GM12878 (cell line): Measurements from ENCODE around the gene SLC9C2. TPM values are rescaled to one million over a fixed set of nuclear protein-coding genes. Genes with fewer than 3 reads are reported as not detected.

Experiments used
- ATAC-seq: fragments of 200-7000 bp; cut with Tn5 transposase; 3 replicates; pipeline ENCODE4 v1.9.1; 2020; ENCODE audit warnings: mild to moderate bottlenecking, moderate library complexity
- BruUV-seq: library from RNA; stranded (reverse); fragments of 400-500 nt; replicated peaks from 2 replicates; lab custom pipeline; 2021; lab: Mats Ljungman, UMichigan
- CTCF ChIA-PET: fragments of 300-600 bp; sonication (Branson Sonifier 250); formaldehyde crosslinking; extraction: SDS; loops from one replicate; lab custom pipeline; 2021; ENCODE audit warnings: inconsistent platforms; lab: Yijun Ruan, JAX
- POLR2A ChIA-PET: fragments of 350-600 bp; formaldehyde crosslinking; extraction: SDS; loops from one replicate; lab custom pipeline; 2021; ENCODE audit warnings: inconsistent platforms; lab: Charles Lee
- RAD21 ChIA-PET: fragments of 300-600 bp; sonication (Branson Sonifier 250); formaldehyde crosslinking; loops from one replicate; lab custom pipeline; 2023; ENCODE audit warnings: antibody characterized with exemption; ENCODE audit not compliant: unreplicated experiment; lab: Charles Lee
- SMC1A ChIA-PET: fragments of 300-600 bp; sonication (Branson Sonifier 250); formaldehyde crosslinking; loops from one replicate; lab custom pipeline; 2023; ENCODE audit not compliant: unreplicated experiment, uncharacterized antibody; lab: Charles Lee
- DNase-seq: peaks from one replicate; pipeline ENCODE4 v3.0.0-alpha.2; 2011; ENCODE audit warnings: low read depth, low spot score
- FAIRE-seq: peaks from 3 replicates; lab custom pipeline; 2011; peaks lifted over from hg19 to GRCh38; lab: Jason Lieb, UNC
- H2AFZ ChIP-seq: 2 replicates; pipeline ENCODE4 v1.6.0; 2011; ENCODE audit warnings: low read depth, low read length, control low read depth; ENCODE audit not compliant: control insufficient read depth
- H3K27ac ChIP-seq: 2 replicates; pipeline ENCODE4 v1.5.1; 2011; ENCODE audit warnings: control low read depth; ENCODE audit not compliant: control insufficient read depth, insufficient read depth
- H3K27me3 ChIP-seq, 2 experiments: replicated peaks in 1 of 2; 2 replicates each; pipeline versions ENCODE4 v1.6.0 to v1.6.1; 2011; ENCODE audit warnings: low read length in 1 of 2; ENCODE audit not compliant: control insufficient read depth in 2 of 2, insufficient read depth in 2 of 2
- H3K36me3 ChIP-seq, 2 experiments: 2 replicates each; pipeline ENCODE4 v1.5.1; 2011; ENCODE audit warnings: low read length in 1 of 2; ENCODE audit not compliant: control insufficient read depth in 2 of 2, insufficient read depth in 2 of 2
- H3K4me1 ChIP-seq: 2 replicates; pipeline ENCODE4 v1.6.1; 2011; ENCODE audit warnings: mild to moderate bottlenecking, low read length, moderate library complexity, mixed read lengths; ENCODE audit not compliant: control insufficient read depth, insufficient read depth
- H3K4me2 ChIP-seq: 2 replicates; pipeline ENCODE4 v1.6.0; 2011; ENCODE audit warnings: control low read depth; ENCODE audit not compliant: control insufficient read depth, insufficient read depth
- H3K4me3 ChIP-seq: fragments of 200-600 bp; sonication (generic); 2 replicates; pipeline ENCODE4 v1.5.1; 2016
- H3K79me2 ChIP-seq: 2 replicates; pipeline ENCODE4 v1.6.0; 2011; ENCODE audit warnings: low read length; ENCODE audit not compliant: control insufficient read depth, insufficient read depth
- H3K9ac ChIP-seq: 2 replicates; pipeline ENCODE4 v1.8.0; 2011; ENCODE audit warnings: low read length, control low read depth, mixed read lengths; ENCODE audit not compliant: control insufficient read depth, insufficient read depth
- H3K9me3 ChIP-seq: replicated peaks from 3 replicates; pipeline ENCODE4 v1.5.1; 2011; ENCODE audit warnings: mild to moderate bottlenecking, low read length; ENCODE audit not compliant: control insufficient read depth, insufficient read depth
- H4K20me1 ChIP-seq: 2 replicates; pipeline ENCODE4 v1.6.0; 2011; ENCODE audit not compliant: control insufficient read depth, insufficient read depth
- PBX3 ChIP-seq: IDR thresholded peaks from 2 replicates; pipeline ENCODE4 v1.6.1; 2011; ENCODE audit warnings: mild to moderate bottlenecking, low read depth, low read length, moderate library complexity; ENCODE audit not compliant: insufficient replicate concordance
- PKNOX1 ChIP-seq: fragments of 450-650 bp; IDR thresholded peaks from 2 replicates; pipeline ENCODE4 v1.6.1; 2016; ENCODE audit warnings: mild to moderate bottlenecking
- RUNX3 ChIP-seq: IDR thresholded peaks from 2 replicates; pipeline ENCODE4 v1.6.1; 2012; ENCODE audit warnings: low read length, inconsistent platforms
- SPI1 ChIP-seq: IDR thresholded peaks from 2 replicates; pipeline ENCODE4 v1.6.1; 2011; ENCODE audit warnings: low read depth, mild to moderate bottlenecking, low read length, moderate library complexity, borderline replicate concordance; ENCODE audit not compliant: insufficient read depth
- STAT1 ChIP-seq: fragments of 450-650 bp; conservative IDR thresholded peaks from 2 replicates; pipeline ENCODE4 v1.6.1; 2014; ENCODE audit warnings: antibody characterized with exemption, mild to moderate bottlenecking
- YBX1 ChIP-seq: fragments of 450-650 bp; IDR thresholded peaks from 2 replicates; pipeline ENCODE4 v1.6.1; 2016; ENCODE audit warnings: antibody characterized with exemption
- WGBS: methylation state at CpG from one replicate; pipeline ENCODE4 v1.1.6; 2016; ENCODE audit warnings: low lambda C conversion rate; ENCODE audit not compliant: insufficient replicate concordance, insufficient coverage; ENCODE audit errors: missing lambda C conversion rate; 5-methylcytosine and 5-hydroxymethylcytosine counted together
- in situ Hi-C: fragments of 300-500 bp; cut with MboI; formaldehyde crosslinking; loops from 9 replicates; pipeline ENCODE4 v1.14.3; 2018; ENCODE audit warnings: mixed read lengths
- intact Hi-C: fragments of 100-400 bp; cut with micrococcal nuclease; formaldehyde crosslinking; loops from one replicate; pipeline ENCODE4 v1.14.2; 2022; ENCODE audit not compliant: unreplicated experiment
- polyA plus RNA-seq, 11 experiments: library from polyadenylated mRNA; depleted of rRNA in 4 of 11; unstranded in 6 of 11; stranded (reverse) in 5 of 11; fragments of >200 nt; fragmentation: Nextera tagmentation in 4 of 11; fragmentation: Illumina TruSeq in 1 of 11; extraction: Ambion mirVana in 4 of 11; extraction: Trizol in 1 of 11; gene quantifications; 1 replicate in 1 of 11; 2 replicates in 10 of 11; pipeline versions ENCODE4 v1.2.1 to v1.2.3, GENCODE V29; 2011 to 2016; ENCODE audit warnings: inconsistent platforms in 2 of 11, missing spikeins in 2 of 11, low read depth in 1 of 11
- total RNA-seq, 4 experiments: library from RNA; depleted of rRNA in 3 of 4; stranded (reverse); fragments of >200 nt in 3 of 4; fragmentation: Illumina TruSeq in 1 of 4; extraction: Trizol in 1 of 4; gene quantifications; 2 replicates each; pipeline versions ENCODE4 v1.2.1 to v1.2.3, GENCODE V29; 2013 to 2021

The SLC9C2 gene
- total and polyA plus RNA-seq, 10 of the 15 experiments (the other 5 are each of a cell fraction or from before 2014, with no cell fraction given) = not detected

- CTCF ChIA-PET = no interaction called here
- TF ChIP-seq YBX1 (no peak), PBX3 (peak; percentile 15), PKNOX1 (peak; percentile 36; the same call in 1 of the 2 replicates), RUNX3 (peak; percentile 30; the same call in 1 of the 2 replicates), STAT1 (no peak), SPI1 (peak; percentile 72)
- TF ChIP-seq, all 136 proteins: peak for 4
- ChIA-PET SMC1A (no interaction called here), POLR2A (no interaction called here), RAD21 (no interaction called here)
- intact Hi-C loops = no loop called here
- peak overlapping the region; percentile 54 for H3K4me2 ChIP-seq
- no peak overlapping the region for H3K27ac ChIP-seq
- no peak for FAIRE-seq
- H4K20me1 ChIP-seq = no peaks in the 10 kb centered on the region
- WGBS = 7% methylated on average over 2 of the region's 2 CpGs
- no peaks in the 10 kb centered on the region for H3K36me3 ChIP-seq
- H3K27me3 ChIP-seq = no peaks in the 10 kb centered on the region
- H3K9ac ChIP-seq = no peak overlapping the region
- in situ Hi-C loops = no loop called here
- no peaks in the 10 kb centered on the region for H3K79me2 ChIP-seq
- DNase-seq = peak; percentile 26
- peak; percentile 75 for ATAC-seq
- H3K4me1 ChIP-seq = peaks cover 7% of the 10 kb centered on the region; the same call in 1 of the 2 replicates
- no peaks in the 10 kb centered on the region; the same call in 1 of the 3 replicates for H3K9me3 ChIP-seq
- no peak overlapping the region; the same call in 1 of the 2 replicates for H3K4me3 ChIP-seq
- peak overlapping the region; percentile 60 for H2AFZ ChIP-seq
- no TSS peak for BruUV-seq
Measured at GRCh38 chr1:173601588-173601987, 1.3 kb downstream of the SLC9C2 start.
